Left renal cortex interstitium (tissue), 4 donors: ENCODE data around the gene SRCAP. TPM values are rescaled to one million over a fixed set of nuclear protein-coding genes. Genes with fewer than 3 reads are reported as not detected.

ENCODE experiments used
- DNase-seq, 4 donors: peaks; one replicate each; pipeline ENCODE4 v3.0.0-alpha.2; 2013; ENCODE audit warnings: low read depth in 4 of 4, low spot score in 2 of 4, missing footprints in 1 of 4
- polyA plus RNA-seq, 4 donors: library from polyadenylated mRNA; unstranded; fragments of 120-200 nt; gene quantifications; one replicate each; pipeline ENCODE4 v1.2.1, GENCODE V29; 2013; ENCODE audit not compliant: insufficient read length in 4 of 4

The SRCAP gene
- polyA plus RNA-seq, 4 donors = 23.0 to 62.5 (median 37.3) TPM

DNA sequence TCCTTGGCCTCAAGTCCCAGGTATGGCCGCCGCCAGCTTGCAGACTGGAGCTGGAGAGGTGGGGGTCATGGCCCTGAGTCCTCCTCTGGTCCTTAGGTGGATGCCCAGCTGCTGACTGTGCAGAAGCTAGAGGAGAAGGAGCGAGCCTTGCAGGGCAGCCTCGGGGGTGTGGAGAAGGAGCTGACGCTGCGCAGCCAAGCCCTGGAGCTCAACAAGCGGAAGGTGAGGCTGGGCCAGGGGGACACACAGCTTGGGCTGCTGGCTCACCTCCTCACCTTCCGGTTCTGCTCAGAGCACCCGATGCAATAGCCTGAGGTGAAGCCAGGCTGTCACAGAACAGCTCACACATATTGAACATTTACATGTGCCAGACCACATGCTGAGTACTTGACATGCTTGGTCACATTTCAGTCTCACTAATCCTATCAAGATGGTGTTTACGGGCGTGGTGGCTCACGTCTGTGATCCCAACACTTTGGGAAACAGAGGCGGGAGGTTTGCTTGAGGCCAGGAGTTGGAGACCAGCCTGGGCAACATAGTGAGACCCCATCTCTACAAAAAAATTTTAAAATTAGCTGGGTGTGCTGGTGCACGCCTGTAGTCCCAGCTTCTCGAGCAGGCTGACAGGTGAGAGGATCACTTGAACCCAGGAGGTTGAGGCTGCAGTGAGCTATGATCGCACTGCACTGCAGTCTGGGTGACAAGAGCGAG lies 70.6 kb downstream of the SRCAP start:
- DNase-seq = no peak

DNA sequence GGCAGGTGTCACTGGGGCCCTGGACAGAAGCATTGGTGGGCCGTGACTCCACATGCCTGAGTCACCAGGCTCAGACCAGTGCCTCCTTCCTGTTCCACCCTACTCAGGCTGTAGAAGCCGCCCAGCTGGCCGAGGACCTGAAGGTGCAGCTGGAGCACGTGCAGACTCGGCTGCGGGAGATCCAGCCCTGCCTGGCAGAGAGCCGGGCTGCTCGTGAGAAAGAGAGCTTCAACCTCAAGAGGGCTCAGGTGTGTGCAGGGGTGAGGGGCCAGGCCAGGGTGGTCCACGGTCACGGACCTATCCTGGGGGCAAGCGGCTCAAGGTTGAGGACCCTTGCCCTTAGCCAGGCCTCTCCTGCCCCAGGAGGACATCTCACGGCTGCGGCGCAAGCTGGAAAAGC lies 72.8 kb downstream of the SRCAP start:
- no peak for DNase-seq

DNA sequence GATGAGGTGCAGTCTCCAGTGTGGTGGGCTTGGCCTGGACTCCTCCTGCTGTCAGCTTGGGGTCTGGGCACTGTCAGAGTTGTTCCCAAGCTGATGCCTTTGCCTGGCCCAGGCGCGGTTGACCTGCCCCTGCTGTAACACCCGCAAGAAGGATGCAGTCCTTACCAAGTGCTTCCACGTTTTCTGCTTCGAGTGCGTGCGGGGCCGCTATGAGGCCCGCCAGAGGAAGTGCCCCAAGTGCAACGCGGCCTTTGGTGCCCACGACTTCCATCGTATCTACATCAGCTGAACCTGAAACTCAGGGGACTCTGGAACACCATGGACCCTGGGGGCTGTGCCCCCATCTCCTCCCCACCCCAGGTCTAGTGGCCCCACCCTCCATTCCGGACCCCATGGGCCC lies 74.9 kb downstream of the SRCAP start:
- DNase-seq = no peak

DNA sequence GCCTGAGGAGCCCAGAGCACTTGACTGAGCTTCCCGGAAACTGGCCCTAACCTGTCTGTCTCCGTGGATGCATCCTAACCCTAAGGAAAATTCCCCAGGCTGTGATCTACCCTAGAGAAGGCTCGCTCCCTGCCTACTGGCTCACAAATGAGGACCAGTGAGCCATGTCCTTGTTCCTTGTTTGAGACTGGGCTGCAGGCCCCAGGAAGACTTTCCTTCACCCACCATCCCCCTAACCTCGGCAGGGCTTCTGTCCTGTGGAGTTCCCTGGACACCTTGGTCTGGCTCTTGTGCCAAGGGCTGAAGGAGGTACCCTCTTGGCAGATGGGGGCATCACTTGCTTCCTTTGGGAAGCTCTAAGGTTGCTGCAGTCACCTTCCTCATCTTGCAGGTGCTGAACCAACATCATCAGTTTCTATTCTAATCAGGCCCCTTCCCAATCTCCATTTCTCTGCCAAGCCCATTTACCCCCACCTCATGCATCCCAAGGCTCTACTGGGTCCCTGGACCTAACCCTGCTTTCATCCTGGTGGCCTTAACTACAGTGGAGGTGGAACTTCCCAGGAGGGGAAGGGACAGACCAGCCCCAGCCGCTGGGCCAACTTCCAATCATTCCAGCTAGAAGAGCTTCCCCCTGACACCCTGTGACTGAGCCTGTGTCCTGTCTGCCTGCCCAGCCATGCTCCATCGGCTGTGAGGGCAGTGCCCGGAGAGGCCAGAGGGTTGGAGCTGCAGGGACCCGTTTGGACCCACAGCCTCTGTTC lies 75.6 kb downstream of the SRCAP start:
- DNase-seq = no peak

DNA sequence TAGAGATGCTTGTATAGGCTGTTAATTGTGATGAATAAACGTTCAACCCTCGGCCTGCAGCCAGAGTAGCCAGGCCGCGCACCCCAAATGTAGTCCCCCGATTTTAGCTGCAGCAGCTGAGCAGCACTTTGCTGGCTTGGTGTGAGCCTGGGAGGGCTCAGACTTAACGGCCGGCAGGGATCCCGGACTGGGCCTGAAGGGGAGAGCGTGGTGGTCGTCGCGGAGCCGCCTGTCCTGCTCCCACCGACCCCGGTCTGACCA lies 76.1 kb downstream of the SRCAP start:
- DNase-seq = no peak

DNA sequence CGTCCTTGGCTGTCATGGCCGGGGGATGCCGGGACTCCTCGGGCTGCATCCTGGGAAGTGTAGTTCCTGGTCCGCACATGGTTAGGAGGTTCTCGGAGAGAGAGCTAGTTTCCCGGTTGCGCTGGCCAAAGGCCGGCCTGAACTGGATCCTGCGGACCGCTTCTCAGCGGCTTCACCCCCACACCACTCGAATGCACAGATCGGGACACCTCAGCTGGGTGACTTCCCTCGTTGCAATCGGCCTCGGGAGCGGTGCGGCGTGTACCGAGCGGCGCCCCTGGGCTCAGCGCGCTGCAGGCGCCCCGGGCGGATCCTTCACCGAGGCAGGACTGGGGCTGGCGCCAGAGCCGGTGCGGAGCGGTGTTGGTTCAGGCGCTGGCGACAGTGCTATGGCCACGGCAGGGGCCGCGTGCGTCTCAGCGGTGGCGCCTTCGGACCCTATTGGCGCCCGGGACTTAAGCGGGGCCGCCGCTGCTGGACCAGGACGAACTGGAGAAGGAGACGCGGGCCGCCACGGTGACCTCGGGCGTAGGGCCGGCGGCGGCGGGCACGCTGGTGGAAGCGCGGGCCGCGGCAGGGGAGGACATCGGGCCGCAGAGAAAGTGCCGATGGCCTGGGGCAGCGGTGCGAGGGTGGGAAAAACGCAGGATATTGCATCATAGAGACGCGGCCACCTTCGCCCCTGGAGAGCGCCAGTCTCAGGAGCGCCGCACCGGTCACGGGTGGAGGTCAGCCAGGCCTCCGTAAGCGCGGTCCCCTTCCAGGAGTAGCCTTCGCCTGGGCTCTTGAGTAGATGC lies 76.6 kb downstream of the SRCAP start:
- peak in 1 of 4 donors; percentile 83 for DNase-seq

DNA sequence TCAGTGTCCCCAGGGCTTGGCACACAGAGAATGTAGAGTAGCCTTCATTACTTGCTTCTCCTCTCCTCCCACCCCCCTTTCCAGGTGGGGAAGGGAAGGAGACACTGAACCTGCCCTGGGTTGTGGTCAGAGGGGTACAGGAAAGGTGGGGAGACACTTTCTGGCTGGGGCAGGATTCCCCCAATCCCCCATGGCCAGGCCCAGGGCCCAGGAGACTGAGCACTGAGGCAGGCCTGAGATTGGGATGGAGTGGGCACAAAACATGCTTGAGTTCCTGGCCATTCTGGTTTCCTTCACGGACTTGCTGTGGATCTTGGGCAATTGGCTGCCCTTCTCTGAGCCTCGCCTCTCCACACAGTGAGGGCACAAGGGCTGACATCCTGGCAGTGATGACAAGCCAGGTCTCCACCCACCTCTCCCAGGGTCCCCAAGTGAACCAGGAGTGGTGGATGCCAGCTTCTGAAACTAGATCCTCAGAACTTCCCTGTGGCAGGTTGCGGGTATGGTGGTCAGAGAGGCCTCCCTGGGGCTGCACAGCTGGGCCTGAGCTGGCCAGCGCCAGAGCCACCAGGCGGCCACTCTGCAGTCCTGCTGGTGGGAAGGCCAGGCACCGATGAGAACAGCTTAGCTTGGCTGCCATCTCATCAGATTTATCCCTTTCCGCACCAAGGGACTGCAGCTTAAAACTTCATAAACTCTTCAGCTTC lies 78.8 kb downstream of the SRCAP start:
- no peak for DNase-seq

DNA sequence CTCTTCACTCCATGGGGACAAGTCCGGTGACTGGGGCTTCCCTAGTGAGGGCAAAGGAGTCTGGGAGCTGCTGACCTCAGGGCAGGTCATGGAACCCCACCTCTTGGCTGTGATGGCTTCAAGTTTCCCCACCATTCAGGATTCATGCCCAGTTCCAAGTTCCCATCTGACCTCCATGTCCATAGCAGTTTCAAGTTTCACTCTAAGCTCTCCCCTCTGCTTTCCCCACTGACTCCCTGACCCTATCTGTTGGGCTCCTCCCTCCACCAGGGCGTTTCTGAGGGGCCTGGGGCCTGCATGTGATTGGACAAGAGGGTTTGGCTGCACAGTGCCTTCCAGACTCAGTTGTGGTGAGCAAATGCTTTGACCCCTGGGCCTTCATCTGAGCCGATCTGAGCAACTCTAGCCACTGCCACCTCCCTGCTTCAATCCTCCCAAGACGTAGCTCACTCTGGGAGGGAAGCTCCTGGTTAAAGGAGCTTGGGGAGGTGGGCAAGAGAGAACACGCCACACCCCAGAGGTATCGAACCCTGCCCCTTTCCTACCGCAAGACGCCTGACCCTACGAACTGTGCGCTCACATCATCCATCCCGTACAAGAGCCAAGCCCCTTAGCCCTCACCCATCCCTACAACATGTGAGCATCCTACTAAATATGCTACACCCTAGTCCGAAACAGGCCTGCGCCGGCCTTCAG lies 79.7 kb downstream of the SRCAP start:
- no peak for DNase-seq

DNA sequence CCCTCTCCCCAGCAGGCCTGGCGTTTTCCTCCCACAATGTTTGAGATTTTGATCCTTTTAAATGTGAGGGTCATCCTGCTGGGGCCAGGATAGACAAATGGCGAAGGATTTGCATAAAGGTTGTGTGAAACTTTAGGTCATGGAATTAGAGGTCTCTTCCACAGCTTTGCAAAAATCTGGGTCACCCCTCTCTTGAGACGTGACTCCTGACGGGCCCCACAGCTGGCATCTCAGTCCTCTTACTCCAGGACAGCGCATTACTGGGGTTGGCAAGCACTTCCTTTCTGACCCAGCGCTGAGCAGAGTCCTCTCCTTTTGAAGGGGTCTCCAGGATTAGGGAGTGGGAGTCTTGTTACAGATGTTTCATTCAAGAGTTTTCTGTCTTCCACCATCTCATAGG lies 80.6 kb downstream of the SRCAP start:
- DNase-seq = no peak

DNA sequence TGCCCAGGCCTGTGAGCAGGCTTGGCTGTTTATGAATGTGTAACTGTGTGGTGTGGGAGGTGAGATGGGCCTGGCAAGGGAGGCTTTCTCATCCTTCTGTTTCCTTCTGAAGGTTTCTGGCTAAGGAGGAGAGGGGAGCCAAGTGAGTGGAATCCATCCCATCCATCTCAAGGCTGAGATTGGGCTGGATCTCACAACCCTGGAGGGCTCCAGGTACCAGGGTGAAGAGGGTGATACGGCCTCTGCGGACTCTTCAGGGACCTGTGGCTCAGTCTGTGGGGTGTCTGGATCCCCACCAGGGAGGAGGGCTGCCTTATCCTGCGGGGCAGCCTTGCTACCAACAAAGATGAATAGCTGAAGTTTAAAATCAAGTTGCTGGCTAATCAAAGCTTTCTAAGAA lies 81.0 kb downstream of the SRCAP start:
- DNase-seq = no peak

DNA sequence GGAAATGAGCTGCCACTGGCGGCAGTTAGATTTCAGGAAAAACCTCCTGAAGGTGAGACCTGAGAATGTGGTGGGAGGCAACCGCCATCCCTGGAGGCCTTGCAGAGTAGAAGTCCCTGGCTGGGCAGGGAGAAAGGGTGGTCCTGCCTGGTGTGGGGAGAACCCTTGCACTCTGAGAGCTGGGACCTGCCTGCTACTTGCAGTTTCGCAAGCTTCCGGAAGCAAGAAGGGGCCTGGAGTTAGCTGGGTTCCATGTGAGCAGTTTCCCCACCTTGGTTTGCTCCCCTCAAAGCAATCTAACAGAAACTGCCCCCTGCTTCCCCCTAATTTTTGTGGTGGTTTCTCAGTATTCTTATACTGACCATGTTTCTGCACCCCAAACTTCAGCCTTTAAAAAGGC lies 81.6 kb downstream of the SRCAP start:
- no peak for DNase-seq

DNA sequence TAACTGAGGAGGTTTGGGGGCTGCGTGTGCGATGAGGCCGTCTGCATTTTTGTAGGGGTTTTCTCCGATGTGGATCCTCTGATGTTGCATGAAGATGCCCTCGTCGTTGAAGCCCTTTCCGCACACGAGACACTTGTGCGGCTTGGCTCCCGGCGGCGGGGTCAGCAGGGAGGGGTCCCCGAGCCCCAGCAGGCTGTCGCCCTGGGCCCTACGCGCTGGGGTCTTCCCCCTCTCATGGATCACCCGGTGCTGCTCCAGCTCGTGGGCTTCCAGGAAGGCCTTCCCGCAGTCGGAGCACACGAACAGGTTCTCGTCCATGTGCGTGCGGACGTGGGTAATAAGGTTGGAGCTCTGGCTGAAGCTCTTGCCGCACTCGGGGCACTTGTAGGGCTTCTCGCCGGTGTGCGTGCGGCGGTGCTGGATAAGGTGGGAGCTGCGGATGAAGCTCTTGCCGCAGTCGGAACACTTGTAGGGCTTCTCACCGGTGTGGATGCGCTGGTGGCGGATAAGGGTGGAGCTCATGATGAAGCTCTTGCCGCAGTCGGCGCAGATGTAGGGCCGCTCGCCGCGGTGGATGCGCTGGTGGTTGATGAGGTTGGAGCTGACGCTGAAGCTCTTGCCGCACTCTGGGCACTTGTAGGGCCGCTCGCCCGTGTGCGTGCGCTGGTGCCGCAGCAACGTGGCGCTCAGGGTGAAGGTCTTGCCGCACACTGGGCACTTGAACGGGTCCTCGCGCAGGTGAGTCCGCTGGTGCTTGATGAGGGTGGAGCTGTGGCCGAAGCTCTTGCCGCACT lies 83.7 kb downstream of the SRCAP start:
- DNase-seq = no peak

DNA sequence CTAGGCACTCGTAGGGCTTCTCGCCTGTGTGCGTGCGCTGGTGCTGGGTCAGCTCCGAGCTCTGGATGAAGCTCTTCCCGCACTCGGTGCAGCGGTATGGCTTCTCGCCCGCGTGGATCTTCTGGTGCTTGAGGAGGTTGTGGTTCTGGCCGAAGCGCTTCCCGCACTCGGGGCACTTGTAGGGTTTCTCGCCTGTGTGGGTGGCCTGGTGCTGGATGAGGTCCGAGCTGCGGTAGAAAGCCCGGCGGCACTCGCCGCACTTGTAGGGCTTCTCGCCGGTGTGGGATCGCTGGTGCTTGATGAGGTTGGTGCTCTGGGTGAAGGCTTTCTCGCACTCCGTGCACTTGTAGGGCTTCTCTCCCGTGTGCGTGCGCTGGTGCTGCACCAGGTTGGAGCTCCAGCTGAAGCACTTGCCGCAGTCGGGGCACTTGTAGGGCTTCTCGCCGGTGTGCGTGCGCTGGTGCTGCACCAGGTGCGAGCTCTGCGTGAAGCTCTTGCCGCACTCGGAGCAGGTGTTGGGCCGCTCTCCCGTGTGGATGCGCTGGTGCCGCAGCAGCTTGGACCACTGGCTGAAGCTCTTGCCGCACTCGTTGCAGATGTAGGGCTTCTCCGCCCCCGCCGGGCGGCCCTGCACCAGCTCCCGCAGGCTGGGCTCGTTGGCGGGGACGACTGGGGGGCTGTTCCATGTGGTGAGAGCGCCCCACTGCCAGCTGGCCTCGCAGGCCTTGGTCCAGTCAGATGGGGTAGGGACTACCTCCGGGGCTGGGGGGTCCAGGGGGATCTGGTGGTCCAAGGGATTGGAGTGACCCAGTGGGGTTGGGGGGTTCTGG lies 84.5 kb downstream of the SRCAP start:
- DNase-seq = no peak

DNA sequence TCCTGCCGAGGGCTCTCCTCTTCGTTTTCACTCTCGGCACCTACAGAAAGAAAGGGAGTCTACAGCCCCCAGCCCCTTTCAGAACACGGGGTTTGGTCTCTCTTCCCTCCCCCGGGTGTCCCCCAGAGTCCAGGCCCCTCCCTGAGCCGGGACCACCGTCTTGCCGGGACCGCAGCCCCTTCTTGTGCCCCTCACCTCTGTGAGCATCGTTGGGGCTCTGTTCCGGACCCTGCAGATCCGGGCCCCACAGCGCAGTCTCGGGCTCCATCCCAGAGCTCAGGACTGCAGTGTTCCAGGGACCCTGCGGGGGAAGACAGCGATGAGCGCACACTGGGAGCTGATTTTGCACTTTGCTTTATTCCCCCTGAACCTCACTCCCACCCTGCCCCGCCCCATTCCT lies 85.2 kb downstream of the SRCAP start:
- no peak for DNase-seq

DNA sequence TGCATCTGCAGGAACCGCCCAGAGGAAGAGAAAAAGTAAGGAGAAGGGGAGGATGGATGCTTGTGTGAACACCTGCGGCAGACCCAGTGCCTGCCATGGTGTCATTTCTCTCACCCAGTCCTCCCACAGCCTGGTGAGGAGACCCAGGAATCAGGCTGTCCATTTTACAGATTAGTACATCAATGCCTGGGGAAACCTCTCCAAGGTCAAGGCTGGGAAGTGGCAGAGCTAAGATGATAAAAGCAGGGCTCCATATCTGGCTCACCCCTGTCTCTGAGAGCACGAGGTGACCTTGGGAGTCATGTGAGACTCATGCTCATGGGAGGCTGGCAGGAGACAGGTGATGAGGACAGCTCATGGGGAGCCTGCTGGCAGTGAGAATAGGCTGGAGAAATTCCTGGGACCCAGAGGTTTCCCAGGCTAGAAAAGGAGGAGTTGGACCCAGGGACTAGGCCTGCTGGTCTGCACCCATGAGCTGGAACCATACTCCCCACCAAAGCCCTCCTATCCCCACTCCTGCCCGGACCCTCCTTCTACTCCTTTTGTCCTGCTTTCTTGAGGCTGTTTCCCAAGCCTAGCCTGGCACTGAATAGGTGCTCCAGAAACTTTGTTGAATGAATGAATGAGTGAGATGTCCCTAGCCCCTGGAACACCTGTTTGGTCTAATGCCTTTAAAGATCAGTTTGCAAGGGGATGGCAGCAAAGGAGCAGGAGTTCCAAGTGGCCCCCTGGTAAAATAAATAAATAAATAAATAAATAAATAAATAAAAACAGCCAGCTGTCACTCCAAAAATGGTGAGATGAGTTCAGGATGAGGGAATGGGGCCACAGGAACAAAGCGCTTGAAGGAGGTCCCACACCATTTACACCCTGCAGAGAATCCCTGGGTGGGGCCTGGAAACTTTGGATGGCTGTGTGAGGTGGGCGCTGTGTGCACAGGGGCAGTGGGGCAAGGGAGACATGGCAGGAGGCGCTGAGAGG lies 86.4 kb downstream of the SRCAP start:
- no peak for DNase-seq

DNA sequence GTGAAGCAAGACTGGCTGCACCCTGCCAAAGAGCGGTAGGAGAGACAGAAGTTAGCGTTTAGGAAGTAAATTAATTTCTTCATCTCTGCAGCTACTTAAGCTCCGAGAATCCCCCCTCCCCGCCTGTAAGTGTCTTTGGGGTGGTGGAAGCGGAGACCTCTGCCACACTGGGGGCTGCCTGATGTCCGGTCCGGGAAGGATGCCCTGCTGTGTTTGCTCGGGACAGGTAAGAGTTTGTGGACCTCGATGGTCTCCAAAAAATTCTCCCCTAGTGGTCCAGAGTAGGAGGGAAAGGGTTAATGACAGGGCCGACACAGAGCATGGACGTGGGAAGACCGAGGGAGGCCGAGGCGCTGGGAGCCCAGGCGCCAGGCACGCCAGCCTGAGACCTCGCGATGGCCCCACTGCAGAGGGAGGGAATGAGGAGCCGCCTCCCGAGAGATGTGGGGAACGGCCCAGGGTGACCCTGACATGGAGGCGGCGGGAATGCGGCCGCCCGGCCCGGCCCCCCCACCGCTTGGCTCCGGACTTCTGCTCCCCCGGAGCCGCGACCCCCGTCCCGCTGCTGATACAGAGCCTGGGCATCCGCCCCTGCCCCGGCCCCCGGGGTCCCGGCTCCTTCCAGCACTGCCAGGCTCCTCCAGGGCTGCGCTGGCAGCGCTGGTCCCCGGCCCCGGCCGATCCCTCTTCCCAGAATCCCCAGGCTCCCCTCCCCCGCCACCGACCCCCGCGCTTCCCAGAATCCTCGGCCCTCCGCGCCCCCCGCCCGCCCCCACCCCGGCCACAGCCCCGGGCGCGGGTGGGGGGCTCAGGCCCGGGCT lies 87.4 kb downstream of the SRCAP start:
- no peak for DNase-seq
